Measurements from ENCODE around the gene LMBR1.
"Not testable (repeated sequence)": the region's sequence is repeated elsewhere in the genome, so short reads cannot be mapped to it uniquely, and the experiment has no call there.

DNA sequence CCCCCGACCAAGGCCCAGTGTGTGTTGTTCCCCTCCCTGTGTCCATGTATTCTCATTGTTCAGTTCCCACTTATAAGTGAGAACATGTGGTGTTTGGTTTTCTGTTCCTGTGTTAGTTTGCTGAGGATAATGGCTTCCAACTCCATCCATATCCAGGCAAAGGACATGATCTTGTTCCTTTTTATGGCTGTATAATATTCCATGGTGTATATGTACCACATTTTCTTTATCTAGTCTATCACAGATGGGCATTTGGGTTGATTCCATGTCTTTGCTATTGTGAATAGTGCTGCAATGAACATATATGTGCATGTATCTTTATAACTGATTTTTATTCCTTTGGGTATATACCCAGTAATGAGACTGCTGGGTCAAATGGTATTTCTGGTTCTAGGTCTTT is 191.2 kb downstream of the LMBR1 start:
- TF ChIP-seq, protein P1, sequence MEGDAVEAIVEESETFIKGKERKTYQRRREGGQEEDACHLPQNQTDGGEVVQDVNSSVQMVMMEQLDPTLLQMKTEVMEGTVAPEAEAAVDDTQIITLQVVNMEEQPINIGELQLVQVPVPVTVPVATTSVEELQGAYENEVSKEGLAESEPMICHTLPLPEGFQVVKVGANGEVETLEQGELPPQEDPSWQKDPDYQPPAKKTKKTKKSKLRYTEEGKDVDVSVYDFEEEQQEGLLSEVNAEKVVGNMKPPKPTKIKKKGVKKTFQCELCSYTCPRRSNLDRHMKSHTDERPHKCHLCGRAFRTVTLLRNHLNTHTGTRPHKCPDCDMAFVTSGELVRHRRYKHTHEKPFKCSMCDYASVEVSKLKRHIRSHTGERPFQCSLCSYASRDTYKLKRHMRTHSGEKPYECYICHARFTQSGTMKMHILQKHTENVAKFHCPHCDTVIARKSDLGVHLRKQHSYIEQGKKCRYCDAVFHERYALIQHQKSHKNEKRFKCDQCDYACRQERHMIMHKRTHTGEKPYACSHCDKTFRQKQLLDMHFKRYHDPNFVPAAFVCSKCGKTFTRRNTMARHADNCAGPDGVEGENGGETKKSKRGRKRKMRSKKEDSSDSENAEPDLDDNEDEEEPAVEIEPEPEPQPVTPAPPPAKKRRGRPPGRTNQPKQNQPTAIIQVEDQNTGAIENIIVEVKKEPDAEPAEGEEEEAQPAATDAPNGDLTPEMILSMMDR (conservative IDR thresholded peaks at IDR 0.05; ENCODE audit: low read length), result not testable (repeated sequence)
- TF ChIP-seq EZH2phosphoT487 (IDR thresholded peaks at IDR 0.05; ENCODE audit: borderline replicate concordance, low read depth, low read length), result not testable (repeated sequence)
